NCI-H774 (cell line): ENCODE results near the gene CASD1.

ENCODE experiments used
- DNase-seq: peaks from one replicate; lab custom pipeline; 2025; lab: John Stamatoyannopoulos, UW

The CASD1 gene

DNA sequence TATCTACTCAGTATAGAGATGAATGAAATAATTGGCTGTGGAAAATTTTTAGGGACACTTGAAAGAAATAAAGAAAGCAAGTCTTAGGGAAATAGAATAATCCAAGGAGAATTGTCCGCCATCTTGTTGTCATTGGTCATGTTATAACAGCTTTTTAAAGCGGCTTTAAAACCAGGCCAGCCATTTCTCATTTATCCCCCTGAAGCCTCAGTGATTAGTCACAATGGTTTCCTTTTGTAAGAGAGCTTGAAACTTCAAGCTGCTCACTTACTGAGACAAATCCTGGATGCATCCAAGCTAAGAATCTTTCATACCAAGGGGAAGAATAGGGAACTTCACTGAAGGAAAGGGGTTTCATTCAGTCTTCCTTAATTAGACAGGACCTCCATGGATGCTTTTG lies 78.5 kb downstream of the CASD1 start:
- DNase-seq = no peak

DNA sequence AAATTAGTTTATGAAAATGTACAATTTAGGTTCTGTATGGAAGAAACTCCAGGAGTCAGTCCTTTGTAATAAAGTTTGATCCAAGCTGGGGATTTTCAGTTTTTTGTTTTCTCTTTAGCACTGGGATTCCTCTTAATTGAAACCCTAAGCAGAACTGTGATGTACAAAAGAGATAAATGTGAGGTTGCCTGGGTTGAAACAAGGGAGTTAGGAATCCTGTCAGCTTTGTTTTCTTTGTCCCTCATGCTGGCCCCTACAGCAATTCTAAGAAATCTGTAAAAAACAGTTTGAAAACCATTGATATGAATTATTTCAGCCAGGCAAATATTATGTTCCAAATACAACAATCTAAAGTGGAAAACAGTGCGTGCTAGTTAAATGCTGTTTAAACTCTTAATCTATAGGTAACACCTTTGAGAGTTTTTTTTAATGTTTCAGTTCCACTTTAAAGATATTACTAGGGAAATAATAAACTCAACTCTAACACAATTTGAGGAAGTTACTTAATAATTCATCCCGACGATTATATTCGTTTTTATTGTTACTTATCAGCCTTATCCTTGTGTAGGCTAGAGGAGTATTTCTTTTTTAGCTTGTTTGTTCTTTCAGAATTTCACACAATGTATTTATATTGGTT lies 81.0 kb downstream of the CASD1 start:
- no peak for DNase-seq

DNA sequence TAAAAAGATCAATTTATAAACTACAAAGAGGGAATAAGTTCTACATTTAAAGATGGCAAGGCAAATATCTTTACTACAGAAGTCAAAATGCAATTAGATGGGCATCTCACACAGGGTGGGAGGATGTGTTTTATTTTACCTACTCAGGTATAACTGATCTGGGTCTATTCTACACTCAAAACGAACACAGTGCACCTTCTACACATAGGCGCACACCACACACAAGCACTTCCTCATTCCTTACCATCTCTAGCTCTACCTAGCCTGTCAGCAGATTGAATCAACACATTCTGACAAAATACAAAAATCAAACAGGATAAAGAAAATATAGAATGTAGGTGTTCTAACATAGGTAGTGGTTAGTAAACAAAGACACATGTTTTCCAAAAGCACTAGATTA lies 81.6 kb downstream of the CASD1 start:
- no peak for DNase-seq

- DNase-seq = no peak
Observed at GRCh38 chr7:94594882-94595281, 85.3 kb downstream of the CASD1 start.

- DNase-seq = no peak
Observed at GRCh38 chr7:94595717-94596116, 86.1 kb downstream of the CASD1 start.

DNA sequence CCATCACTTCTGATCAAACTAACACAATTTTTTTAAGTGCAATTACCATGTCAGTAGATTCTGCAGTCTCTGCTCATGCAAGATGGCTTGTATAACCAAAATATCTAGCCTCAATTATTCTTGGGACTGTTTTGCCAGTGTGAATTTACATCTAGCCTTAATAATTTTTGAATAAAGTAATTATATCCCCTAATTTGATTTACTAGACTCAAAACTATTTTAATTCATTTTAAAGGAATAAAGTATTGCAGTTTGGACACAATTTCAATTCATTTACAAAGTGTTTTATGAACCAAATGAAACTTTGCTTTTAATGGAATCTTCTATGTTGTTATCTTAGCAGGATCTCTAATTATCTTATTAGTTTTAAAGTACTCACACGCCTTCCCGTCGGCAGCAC lies 90.7 kb downstream of the CASD1 start:
- no peak for DNase-seq

DNA sequence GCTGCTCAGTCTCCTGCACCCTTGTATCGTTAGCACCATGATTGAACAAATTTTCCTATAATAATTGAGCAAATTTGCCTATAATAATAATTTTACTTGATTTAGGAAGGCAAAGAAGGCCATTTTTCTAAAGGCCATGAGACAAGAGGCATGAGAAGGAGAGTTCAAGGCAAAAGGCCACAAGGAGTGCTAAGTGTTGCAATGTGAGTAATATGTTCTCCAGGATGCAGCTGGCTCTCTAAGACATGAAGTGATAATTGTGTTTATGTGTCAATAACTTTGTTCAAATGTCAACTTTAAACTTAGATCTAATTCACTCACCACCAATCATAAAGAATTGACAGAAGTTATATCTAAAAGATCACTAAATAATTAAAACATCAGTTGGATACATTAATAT lies 92.6 kb downstream of the CASD1 start:
- no peak for DNase-seq

GRCh38 chr7:94605031-94605430 lies 95.4 kb downstream of the CASD1 start:
- no peak for DNase-seq
